Esophagus squamous epithelium (tissue), 4 donors: Measurements from ENCODE around the gene QPCTL.

Experiments
- CTCF ChIP-seq, 6 experiments: fragments of 450-650 bp in 4 of 6; fragments of 200-600 bp in 2 of 6; sonication (generic) in 2 of 6; IDR thresholded peaks; one replicate each; pipeline ENCODE4 v1.5.1; 2016 to 2019; ENCODE audit warnings: antibody characterized with exemption in 6 of 6, mild to moderate bottlenecking in 4 of 6, moderate library complexity in 4 of 6
- POLR2A ChIP-seq, 4 donors: fragments of 450-650 bp; IDR thresholded peaks; one replicate each; pipeline ENCODE4 v1.6.1; 2017; ENCODE audit warnings: antibody characterized with exemption in 4 of 4, mild to moderate bottlenecking in 4 of 4, moderate library complexity in 3 of 4

- TF ChIP-seq POLR2A (IDR thresholded peaks at IDR 0.05) (no peak), CTCF (IDR thresholded peaks at IDR 0.05) (no peak)
Observed at GRCh38 chr19:45667620-45668341, 24.7 kb upstream of the QPCTL start, which contains the start of gene GIPR.
